ENCODE results near the gene HIVEP3. TPM values are rescaled to one million over a fixed set of nuclear protein-coding genes. Genes with fewer than 3 reads are reported as not detected.

The HIVEP3 gene
- total and polyA plus RNA-seq, 2 donors (not counting 1 experiment from before 2014, with no cell fraction given): 2.0 to 5.1 TPM

GRCh38 chr1:41546833-41547135 is 371.9 kb downstream of the HIVEP3 start:
- Histone ChIP-seq H3K27ac (ENCODE audit: low read length in 2 of 2) (no peak overlapping the region), H3K9ac (ENCODE audit: low read length) (no peak overlapping the region), H3K4me2 (replicated peaks; ENCODE audit: low read depth, low read length, poor library complexity, severe bottlenecking) (no peak overlapping the region), H4K20me1 (ENCODE audit: control insufficient read depth, insufficient read depth, low read length, poor library complexity, severe bottlenecking) (no peaks in the 10 kb centered on the region), H3K36me3 (replicated peaks in 1 of 2; ENCODE audit: control extremely low read depth in 1 of 2, control insufficient read depth in 1 of 2, extremely low read depth in 1 of 2, insufficient read depth in 2 of 2, low read length in 1 of 2) (peaks cover 0 to 10% of the 10 kb centered on the region in 2 experiments), H3K4me3 (ENCODE audit: control extremely low read depth in 1 of 5, extremely low read depth in 1 of 5, insufficient read depth in 1 of 5, low read depth in 2 of 5, low read length in 4 of 5) (no peak overlapping the region), H3K4me1 (ENCODE audit: control insufficient read depth in 2 of 2, insufficient read depth in 2 of 2, low read length in 2 of 2) (peaks cover 0 to 12% of the 10 kb centered on the region in 2 donors), H3K9me3 (ENCODE audit: control extremely low read depth in 1 of 3, control insufficient read depth in 2 of 3, insufficient read depth in 1 of 3, low read length in 2 of 3) (peaks cover 0 to 5% (median 0%) of the 10 kb centered on the region in 3 donors), H3K79me2 (ENCODE audit: control insufficient read depth, insufficient read depth, low read length) (peaks cover 9% of the 10 kb centered on the region), H3K27me3 (replicated peaks in 1 of 4; ENCODE audit: control extremely low read depth in 1 of 4, control insufficient read depth in 3 of 4, insufficient read depth in 4 of 4, low read length in 3 of 4) (no peaks in the 10 kb centered on the region), H2AFZ (ENCODE audit: insufficient read depth, low read depth, low read length, poor library complexity, severe bottlenecking) (no peak overlapping the region)
- 86% methylated on average over 3 of the region's 3 CpGs for WGBS (ENCODE audit: insufficient coverage)
- TF ChIP-seq CTCF (IDR thresholded peaks at IDR 0.05) (no peak), EZH2 (IDR thresholded peaks at IDR 0.05; ENCODE audit: borderline replicate concordance, insufficient read depth, low read depth, low read length, poor library complexity, severe bottlenecking) (no peak)
- peaks cover 36% of the 10 kb centered on the region for H3K4me1 Mint-ChIP-seq
- POLR2A ChIA-PET: no interaction called here
- H3K9me3 Mint-ChIP-seq (ENCODE audit: insufficient read depth): no peaks in the 10 kb centered on the region
- no peak overlapping the region for H3K27ac Mint-ChIP-seq
- intact Hi-C loops (cut with micrococcal nuclease): no loop called here
- DNase-seq: no peak
- no peak overlapping the region for H3K4me3 Mint-ChIP-seq
- no peak for ATAC-seq (ENCODE audit: low read depth)
- no peaks in the 10 kb centered on the region for H3K27me3 Mint-ChIP-seq
- CTCF ChIA-PET: interaction anchor here (2.0 kb wide), 1 partner anchor 31 kb away, joined by 4 read pairs; no protein-coding TSS in a partner anchor

- H3K9me3 Mint-ChIP-seq (ENCODE audit: insufficient read depth): no peaks in the 10 kb centered on the region
- peaks cover 5 to 16% of the 10 kb centered on the region in 2 donors for H3K4me1 ChIP-seq (ENCODE audit: control insufficient read depth in 2 of 2, insufficient read depth in 2 of 2, low read length in 2 of 2)
- CTCF ChIA-PET: interaction anchor here (2.0 kb wide), 1 partner anchor 31 kb away, joined by 4 read pairs; no protein-coding TSS in a partner anchor
- H3K4me2 ChIP-seq (replicated peaks; ENCODE audit: low read depth, low read length, poor library complexity, severe bottlenecking): no peak overlapping the region
- H3K27me3 ChIP-seq (replicated peaks in 1 of 4; ENCODE audit: control extremely low read depth in 1 of 4, control insufficient read depth in 3 of 4, insufficient read depth in 4 of 4, low read length in 3 of 4): no peaks in the 10 kb centered on the region
- intact Hi-C loops (cut with micrococcal nuclease): no loop called here
- H3K79me2 ChIP-seq (ENCODE audit: control insufficient read depth, insufficient read depth, low read length): peaks cover 9% of the 10 kb centered on the region
- no peak overlapping the region for H3K9ac ChIP-seq (ENCODE audit: low read length)
- peaks cover 37% of the 10 kb centered on the region for H3K4me1 Mint-ChIP-seq
- ATAC-seq (ENCODE audit: low read depth) (no peak), DNase-seq (no peak)
- H3K27ac ChIP-seq (ENCODE audit: low read length in 2 of 2): no peak overlapping the region
- no peak overlapping the region for H2AFZ ChIP-seq (ENCODE audit: insufficient read depth, low read depth, low read length, poor library complexity, severe bottlenecking)
- H3K4me3 Mint-ChIP-seq: no peak overlapping the region
- H3K9me3 ChIP-seq (ENCODE audit: control extremely low read depth in 1 of 3, control insufficient read depth in 2 of 3, insufficient read depth in 1 of 3, low read length in 2 of 3): peaks cover 0 to 5% (median 0%) of the 10 kb centered on the region in 3 donors
- no peaks in the 10 kb centered on the region for H3K27me3 Mint-ChIP-seq
- WGBS (ENCODE audit: insufficient coverage): 80% methylated on average over 6 of the region's 8 CpGs
- POLR2A ChIA-PET: no interaction called here
- no peak for TF ChIP-seq CTCF (IDR thresholded peaks at IDR 0.05)
- no peak for TF ChIP-seq EZH2 (IDR thresholded peaks at IDR 0.05; ENCODE audit: borderline replicate concordance, insufficient read depth, low read depth, low read length, poor library complexity, severe bottlenecking)
- H3K36me3 ChIP-seq (replicated peaks in 1 of 2; ENCODE audit: control extremely low read depth in 1 of 2, control insufficient read depth in 1 of 2, extremely low read depth in 1 of 2, insufficient read depth in 2 of 2, low read length in 1 of 2): peaks cover 0 to 10% of the 10 kb centered on the region in 2 experiments
- H3K27ac Mint-ChIP-seq: no peak overlapping the region
- H4K20me1 ChIP-seq (ENCODE audit: control insufficient read depth, insufficient read depth, low read length, poor library complexity, severe bottlenecking): no peaks in the 10 kb centered on the region
- no peak overlapping the region for H3K4me3 ChIP-seq (ENCODE audit: control extremely low read depth in 1 of 5, extremely low read depth in 1 of 5, insufficient read depth in 1 of 5, low read depth in 2 of 5, low read length in 4 of 5)
These were observed 372.5 kb downstream of the HIVEP3 start for GRCh38 chr1:41545996-41546832.
